ENCODE measurements around the gene CHRFAM7A.
"Not testable (repeated sequence)": the region's sequence is repeated elsewhere in the genome, so short reads cannot be mapped to it uniquely, and the experiment has no call there.

Gene CHRFAM7A

DNA sequence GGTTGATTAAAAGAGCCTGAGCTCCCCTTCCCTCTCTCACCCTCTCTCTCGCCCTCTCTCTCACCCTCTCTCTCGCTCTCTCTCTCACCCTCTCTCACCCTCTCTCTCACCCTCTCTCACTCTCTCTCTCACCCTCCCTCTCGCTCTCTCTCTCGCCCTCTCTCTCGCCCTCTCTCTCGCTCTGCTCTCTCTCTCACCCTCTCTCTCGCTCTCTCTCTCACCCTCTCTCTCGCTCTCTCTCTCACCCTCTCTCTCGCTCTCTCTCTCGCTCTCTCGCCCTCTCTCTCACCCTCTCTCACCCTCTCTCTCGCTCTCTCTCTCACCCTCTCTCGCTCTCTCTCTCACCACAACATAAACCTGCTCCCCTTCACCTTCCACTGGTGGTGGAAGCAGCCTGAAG, 67.2 kb downstream of the CHRFAM7A start:
- H3K4me3 ChIP-seq (ENCODE audit: low read depth, low read length), result not testable (repeated sequence)

DNA sequence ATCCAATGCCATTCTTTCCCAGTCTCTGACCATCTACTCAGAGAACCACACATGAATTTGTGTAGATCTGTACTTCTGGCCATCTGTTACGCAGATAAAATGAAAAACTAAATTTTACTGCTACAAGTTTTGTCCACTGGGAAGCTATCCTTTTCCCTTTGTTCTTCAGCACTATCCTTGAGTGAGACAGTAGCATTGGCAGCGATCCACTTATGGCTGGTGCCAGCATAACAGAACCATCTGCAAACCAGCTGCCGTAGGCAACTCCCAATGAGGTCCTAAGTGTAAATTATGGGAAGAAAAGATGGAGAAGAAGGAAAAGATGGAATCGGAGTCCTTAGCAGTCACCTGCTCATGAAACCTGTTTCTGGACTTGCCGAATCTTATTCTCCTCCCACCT, 72.3 kb downstream of the CHRFAM7A start:
- not testable (repeated sequence) for H3K4me3 ChIP-seq (ENCODE audit: low read depth, low read length)

DNA sequence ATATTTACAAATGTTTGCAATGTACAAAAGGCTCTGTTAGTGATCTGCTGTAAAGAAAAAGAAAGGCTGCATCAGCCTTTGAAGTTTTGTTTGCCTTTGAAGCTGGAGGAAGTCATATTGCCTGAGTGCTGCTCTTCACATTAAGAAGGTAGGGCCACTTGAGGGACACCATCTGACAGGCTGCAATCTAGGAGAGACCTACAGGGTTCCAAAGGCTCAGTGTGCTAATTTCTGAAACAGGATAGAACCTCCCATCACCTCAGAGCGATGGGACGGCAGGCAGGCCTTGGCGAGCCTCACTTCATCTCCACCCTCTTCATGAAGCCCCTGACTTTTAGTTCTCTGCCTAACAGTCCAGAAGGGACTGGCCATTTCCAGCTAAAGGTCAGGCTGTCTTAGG, 77.6 kb downstream of the CHRFAM7A start:
- not testable (repeated sequence) for H3K4me3 ChIP-seq (ENCODE audit: low read depth, low read length)

DNA sequence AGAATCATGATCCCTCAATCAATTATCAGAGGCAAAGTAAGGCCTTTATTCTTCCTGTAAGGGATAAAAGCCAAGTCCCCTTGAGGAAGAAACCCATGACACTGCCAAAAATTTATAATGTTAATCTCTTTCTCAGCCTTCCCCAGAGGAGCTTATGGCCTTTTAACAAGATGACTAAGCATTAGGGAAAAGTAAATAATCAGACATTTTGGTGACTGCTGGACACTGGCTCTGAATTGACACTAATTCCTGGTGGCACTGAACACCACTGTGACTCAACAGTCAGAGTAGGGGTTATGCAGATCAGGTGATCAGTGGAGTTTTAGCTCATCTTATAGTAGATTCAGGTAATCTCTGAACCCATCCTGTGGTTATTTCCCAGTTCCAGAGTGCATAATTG, 82.8 kb downstream of the CHRFAM7A start:
- not testable (repeated sequence) for H3K4me3 ChIP-seq (ENCODE audit: low read depth, low read length)
